BJ (cell line): ENCODE measurements around the gene ARL8B. TPM values are rescaled to one million over a fixed set of nuclear protein-coding genes. Genes with fewer than 3 reads are reported as not detected.

Experiments
- CTCF ChIA-PET: fragments of 350-600 bp; formaldehyde crosslinking; extraction: SDS; loops from one replicate; lab custom pipeline; 2021; ENCODE audit warnings: antibody characterized with exemption, inconsistent platforms; lab: Yijun Ruan, JAX
- POLR2A ChIA-PET: fragments of 300-600 bp; sonication (Branson Sonifier 250); formaldehyde crosslinking; extraction: SDS; loops from one replicate; lab custom pipeline; 2021; ENCODE audit warnings: antibody characterized with exemption; lab: Charles Lee
- DNase-seq: peaks from one replicate; pipeline ENCODE4 v3.0.0-alpha.2; 2011; ENCODE audit warnings: low read depth
- H3K27me3 ChIP-seq: 2 replicates; pipeline ENCODE4 v1.6.0; 2011; ENCODE audit warnings: low read length; ENCODE audit not compliant: control insufficient read depth, insufficient read depth
- H3K36me3 ChIP-seq: 2 replicates; pipeline ENCODE4 v1.5.1; 2011; ENCODE audit warnings: low read length; ENCODE audit not compliant: control insufficient read depth, insufficient read depth
- H3K4me3 ChIP-seq: 2 replicates; pipeline ENCODE4 v1.5.1; 2011; ENCODE audit warnings: low read depth, mild to moderate bottlenecking, control low read depth, low read length
- CTCF ChIP-seq: IDR thresholded peaks from 2 replicates; pipeline ENCODE4 v1.5.1; 2011; ENCODE audit warnings: low read depth, mild to moderate bottlenecking, control low read depth, inconsistent platforms, low read length, moderate library complexity; ENCODE audit not compliant: insufficient read depth
- polyA minus RNA-seq: library from RNA; depleted of rRNA, polyadenylated mRNA; stranded (reverse); fragments of >200 nt; gene quantifications from 2 replicates; pipeline ENCODE4 v1.2.3, GENCODE V29; 2011; rRNA and poly(A)+ RNA removed
- polyA plus RNA-seq: library from polyadenylated mRNA; depleted of rRNA; stranded (reverse); fragments of >200 nt; gene quantifications from 2 replicates; pipeline ENCODE4 v1.2.3, GENCODE V29; 2011; rRNA removed

ARL8B gene
- polyA plus RNA-seq (20.3 and 26.1 TPM in 2 replicates), polyA minus RNA-seq (5.7 and 10.8 TPM in 2 replicates)

GRCh38 chr3:5122030-5122740 lies at the start of gene ARL8B:
Gene ARL8B (plus strand): TSS chr3:5122292. CDS start chr3:5122466, 174 bp downstream.
- peak within 1 kb of the TSS; percentile 88 for H3K4me3 ChIP-seq
- H3K36me3 ChIP-seq, result no peaks in the 10 kb centered on the region
- CTCF ChIA-PET, result interaction anchor here (0.8 to 1.5 kb wide), 3 partner anchors 10 to 44 kb away, joined by 3 to 4 read pairs (median 3); no protein-coding TSS in a partner anchor
- peak; percentile 86 for TF ChIP-seq CTCF
- no peak for DNase-seq
- POLR2A ChIA-PET, result interaction anchor here (0.9 kb wide), 1 partner anchor 60 kb away, joined by 3 read pairs; no protein-coding TSS in a partner anchor
- no peaks in the 10 kb centered on the region for H3K27me3 ChIP-seq

- CTCF ChIA-PET, result interaction anchor here (0.9 kb wide), 1 partner anchor 15 kb away, joined by 3 read pairs; no protein-coding TSS in a partner anchor
These were observed 48.6 kb upstream of the ARL8B start for GRCh38 chr3:5073374-5074085.

GRCh38 chr3:5078151-5078550 lies 43.9 kb upstream of the ARL8B start:
- CTCF ChIA-PET, result no interaction called here
- Histone ChIP-seq H3K4me3 (no peak overlapping the region), H3K27me3 (peaks cover 1% of the 10 kb centered on the region; the same call in 1 of the 2 replicates), H3K36me3 (no peaks in the 10 kb centered on the region)
- TF ChIP-seq CTCF, result no peak
- POLR2A ChIA-PET, result no interaction called here
- DNase-seq, result no peak

More at GRCh38 chr3:5073374-5074085, 48.6 kb upstream of the ARL8B start:
- Histone ChIP-seq H3K4me3 (no peak overlapping the region), H3K27me3 (peaks cover 3% of the 10 kb centered on the region; the same call in 1 of the 2 replicates), H3K36me3 (no peaks in the 10 kb centered on the region)
- no peak for DNase-seq
- POLR2A ChIA-PET, result no interaction called here
- no peak for TF ChIP-seq CTCF

- H3K36me3 ChIP-seq, result no peaks in the 10 kb centered on the region
- ChIA-PET POLR2A (no interaction called here), CTCF (interaction anchor here (1.0 to 1.1 kb wide), 2 partner anchors 368 to 394 kb away, joined by 3 read pairs; no protein-coding TSS in a partner anchor)
- no peak for TF ChIP-seq CTCF
- H3K27me3 ChIP-seq, result no peaks in the 10 kb centered on the region
- no peak overlapping the region for H3K4me3 ChIP-seq
- no peak for DNase-seq
These were observed 42.3 kb upstream of the ARL8B start for GRCh38 chr3:5079761-5080160.
